Coronary artery (tissue), 2 donors: ENCODE results near the gene DCAF8L1.

Experiments
- DNase-seq: peaks from one replicate; pipeline ENCODE4 v3.0.0-alpha.2; 2017; ENCODE audit warnings: low spot score
- H3K27ac ChIP-seq, 2 donors: fragments of 200-600 bp; sonication (generic); one replicate each; pipeline ENCODE4 v1.5.1; 2016 to 2019
- H3K4me3 ChIP-seq: fragments of 200-600 bp; sonication (generic); 2 replicates; pipeline ENCODE4 v1.5.1; 2016; ENCODE audit warnings: mild to moderate bottlenecking, moderate library complexity
- TF ChIP-seq, protein P1 (sequence below): fragments of 200-600 bp; sonication (generic); IDR thresholded peaks from one replicate; pipeline ENCODE4 v1.5.1; 2019; ENCODE audit warnings: antibody characterized with exemption

DCAF8L1 gene

GRCh38 chrX:27981349-27981748 lies at the start of gene DCAF8L1:
Gene DCAF8L1, minus strand, starts transcription at chrX:27981449. Its CDS starts 115 bp downstream, at chrX:27981334.
- Histone ChIP-seq H3K4me3 (no peak within 1 kb of the TSS), H3K27ac (no peak within 1 kb of the TSS)
- DNase-seq, result no peak
- TF ChIP-seq, protein P1, sequence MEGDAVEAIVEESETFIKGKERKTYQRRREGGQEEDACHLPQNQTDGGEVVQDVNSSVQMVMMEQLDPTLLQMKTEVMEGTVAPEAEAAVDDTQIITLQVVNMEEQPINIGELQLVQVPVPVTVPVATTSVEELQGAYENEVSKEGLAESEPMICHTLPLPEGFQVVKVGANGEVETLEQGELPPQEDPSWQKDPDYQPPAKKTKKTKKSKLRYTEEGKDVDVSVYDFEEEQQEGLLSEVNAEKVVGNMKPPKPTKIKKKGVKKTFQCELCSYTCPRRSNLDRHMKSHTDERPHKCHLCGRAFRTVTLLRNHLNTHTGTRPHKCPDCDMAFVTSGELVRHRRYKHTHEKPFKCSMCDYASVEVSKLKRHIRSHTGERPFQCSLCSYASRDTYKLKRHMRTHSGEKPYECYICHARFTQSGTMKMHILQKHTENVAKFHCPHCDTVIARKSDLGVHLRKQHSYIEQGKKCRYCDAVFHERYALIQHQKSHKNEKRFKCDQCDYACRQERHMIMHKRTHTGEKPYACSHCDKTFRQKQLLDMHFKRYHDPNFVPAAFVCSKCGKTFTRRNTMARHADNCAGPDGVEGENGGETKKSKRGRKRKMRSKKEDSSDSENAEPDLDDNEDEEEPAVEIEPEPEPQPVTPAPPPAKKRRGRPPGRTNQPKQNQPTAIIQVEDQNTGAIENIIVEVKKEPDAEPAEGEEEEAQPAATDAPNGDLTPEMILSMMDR, result no peak

GRCh38 chrX:28022371-28022770 lies 41.1 kb upstream of the DCAF8L1 start:
- TF ChIP-seq, protein P1, result no peak
- Histone ChIP-seq H3K4me3 (no peak overlapping the region), H3K27ac (no peak overlapping the region)
- DNase-seq, result no peak

- no peak overlapping the region for H3K27ac ChIP-seq
- DNase-seq, result no peak
- H3K4me3 ChIP-seq, result no peak overlapping the region
- TF ChIP-seq, protein P1, result no peak
Observed at GRCh38 chrX:28016823-28017222, 35.6 kb upstream of the DCAF8L1 start.

DNA sequence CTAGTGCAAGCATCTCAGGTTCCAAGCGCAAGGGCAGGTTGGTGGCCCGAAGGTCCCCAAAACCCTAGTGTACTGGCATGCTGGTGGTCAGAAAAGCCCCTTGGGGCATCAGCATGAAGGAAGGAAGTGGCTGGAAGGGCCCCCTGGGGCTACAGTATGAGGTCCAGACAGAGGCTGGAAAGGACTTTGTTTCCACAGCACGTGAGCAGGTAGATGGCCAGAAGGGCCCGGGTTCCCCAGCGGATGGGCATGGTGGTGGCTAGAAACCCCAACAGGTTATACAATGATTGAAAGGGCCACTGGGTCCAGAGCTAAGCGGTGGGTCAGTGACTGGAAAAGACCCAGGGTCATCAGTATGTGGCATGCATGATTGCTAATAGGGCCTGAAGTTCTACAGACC lies 34.7 kb upstream of the DCAF8L1 start:
- DNase-seq, result no peak
- H3K27ac ChIP-seq, result no peak overlapping the region
- TF ChIP-seq, protein P1, result no peak
- H3K4me3 ChIP-seq, result no peak overlapping the region

- no peak overlapping the region for H3K27ac ChIP-seq
- TF ChIP-seq, protein P1, result no peak
- DNase-seq, result no peak
- H3K4me3 ChIP-seq, result no peak overlapping the region
Observed at GRCh38 chrX:28010875-28011274, 29.6 kb upstream of the DCAF8L1 start.

DNA sequence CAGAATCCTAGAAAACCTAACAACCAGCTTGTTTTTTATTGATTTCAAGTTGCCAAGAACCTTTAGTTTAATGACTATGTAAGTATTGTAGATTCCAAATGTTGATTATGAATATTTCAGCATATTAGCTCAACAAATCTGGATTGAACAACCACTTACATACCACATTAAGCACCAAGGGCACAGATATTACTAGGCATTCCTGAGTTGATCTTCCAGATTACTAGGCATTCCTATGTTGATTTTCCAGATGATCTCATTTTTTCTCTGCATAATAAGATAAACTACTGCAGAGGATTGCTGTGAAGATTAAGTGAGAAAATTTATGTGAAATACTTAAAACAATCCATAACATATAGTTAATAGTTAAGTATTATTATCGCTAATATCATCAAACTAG lies 17.4 kb upstream of the DCAF8L1 start:
- TF ChIP-seq, protein P1, result no peak
- DNase-seq, result no peak
- H3K27ac ChIP-seq, result no peak overlapping the region
- H3K4me3 ChIP-seq, result no peak overlapping the region

DNA sequence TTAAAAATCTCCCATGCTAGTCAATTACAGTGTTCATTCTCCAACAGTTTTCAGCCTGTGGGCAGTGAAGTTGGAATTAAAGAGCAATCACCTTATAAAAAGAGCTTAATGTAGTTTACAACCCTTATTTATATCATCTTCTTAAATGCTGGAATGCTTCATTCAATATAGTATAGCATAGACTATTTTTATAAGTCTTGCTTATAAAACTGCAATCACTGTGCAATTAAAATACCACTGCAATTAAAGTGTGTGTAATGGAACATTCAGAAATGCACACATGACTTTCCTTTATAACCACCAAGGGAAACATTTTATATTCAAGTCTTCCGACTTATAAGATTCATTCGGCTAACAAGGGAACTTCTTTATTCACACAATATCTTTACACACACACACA lies 16.4 kb upstream of the DCAF8L1 start:
- DNase-seq, result no peak
- TF ChIP-seq, protein P1, result no peak
- no peak overlapping the region for H3K27ac ChIP-seq
- H3K4me3 ChIP-seq, result no peak overlapping the region
